ENCODE data around the gene RB1.
"Not testable (repeated sequence)": the region's sequence is repeated elsewhere in the genome, so short reads cannot be mapped to it uniquely, and the experiment has no call there.

RB1 gene

DNA sequence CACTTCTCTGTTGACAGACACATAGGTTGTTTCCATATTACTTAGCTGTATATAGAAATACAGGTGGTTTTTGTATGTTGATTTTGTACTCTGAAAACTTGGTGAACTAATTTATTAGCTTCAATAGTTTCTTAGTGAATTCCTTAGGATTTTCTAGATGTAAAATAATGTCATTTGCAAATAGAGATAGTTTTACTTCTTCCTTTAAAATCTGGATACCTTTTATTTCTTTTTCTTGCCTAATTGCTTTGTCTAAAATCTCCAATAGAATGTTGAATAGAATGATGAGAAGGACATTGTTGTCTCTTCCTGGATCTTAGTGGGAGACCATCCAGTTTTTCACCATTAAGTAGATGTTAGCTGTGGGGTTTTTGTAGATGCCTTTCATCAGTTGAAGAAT is 18.7 kb downstream of the RB1 start:
- no peak for TF ChIP-seq CTCF (IDR thresholded peaks at IDR 0.05)
- H3K4me1 ChIP-seq: no peaks in the 10 kb centered on the region
- no peaks in the 10 kb centered on the region for H3K27me3 ChIP-seq (ENCODE audit: control insufficient read depth, insufficient read depth, low read length)
- no peaks in the 10 kb centered on the region for H3K36me3 ChIP-seq (ENCODE audit: control insufficient read depth, insufficient read depth, low read length)
- H3K9me3 ChIP-seq (ENCODE audit: control insufficient read depth, low read length): no peaks in the 10 kb centered on the region
- H3K4me2 ChIP-seq (ENCODE audit: low read length): no peak overlapping the region
- peaks cover 8% of the 10 kb centered on the region for H3K79me2 ChIP-seq
- no peak overlapping the region for H3K27ac ChIP-seq
- no peak overlapping the region for H2AFZ ChIP-seq
- H3K4me3 ChIP-seq (ENCODE audit: low read depth, low read length): no peak overlapping the region
- no peak overlapping the region for H3K9ac ChIP-seq

- no peaks in the 10 kb centered on the region for H3K9me3 ChIP-seq (ENCODE audit: control insufficient read depth, low read length)
- H3K27me3 ChIP-seq (ENCODE audit: control insufficient read depth, insufficient read depth, low read length): no peaks in the 10 kb centered on the region
- H3K4me1 ChIP-seq: no peaks in the 10 kb centered on the region
- no peak overlapping the region for H3K4me2 ChIP-seq (ENCODE audit: low read length)
- no peak for TF ChIP-seq CTCF (IDR thresholded peaks at IDR 0.05)
- H3K9ac ChIP-seq: no peak overlapping the region
- H3K36me3 ChIP-seq (ENCODE audit: control insufficient read depth, insufficient read depth, low read length): no peaks in the 10 kb centered on the region
- no peak overlapping the region for H3K4me3 ChIP-seq (ENCODE audit: low read depth, low read length)
- no peak overlapping the region for H2AFZ ChIP-seq
- peaks cover 2% of the 10 kb centered on the region for H3K79me2 ChIP-seq
- H3K27ac ChIP-seq: no peak overlapping the region
Measured at GRCh38 chr13:48333976-48334375, 30.4 kb downstream of the RB1 start.

GRCh38 chr13:48334534-48335127 is 31.1 kb downstream of the RB1 start:
- Histone ChIP-seq H3K79me2 (peaks cover 2% of the 10 kb centered on the region), H3K9me3 (ENCODE audit: control insufficient read depth, low read length) (no peaks in the 10 kb centered on the region), H3K9ac (no peak overlapping the region), H3K4me2 (ENCODE audit: low read length) (no peak overlapping the region), H3K4me1 (no peaks in the 10 kb centered on the region), H3K4me3 (ENCODE audit: low read depth, low read length) (no peak overlapping the region), H3K27ac (no peak overlapping the region), H2AFZ (no peak overlapping the region), H3K27me3 (ENCODE audit: control insufficient read depth, insufficient read depth, low read length) (no peaks in the 10 kb centered on the region), H3K36me3 (ENCODE audit: control insufficient read depth, insufficient read depth, low read length) (no peaks in the 10 kb centered on the region)
- peak; percentile 39 for TF ChIP-seq CTCF (IDR thresholded peaks at IDR 0.05)

DNA sequence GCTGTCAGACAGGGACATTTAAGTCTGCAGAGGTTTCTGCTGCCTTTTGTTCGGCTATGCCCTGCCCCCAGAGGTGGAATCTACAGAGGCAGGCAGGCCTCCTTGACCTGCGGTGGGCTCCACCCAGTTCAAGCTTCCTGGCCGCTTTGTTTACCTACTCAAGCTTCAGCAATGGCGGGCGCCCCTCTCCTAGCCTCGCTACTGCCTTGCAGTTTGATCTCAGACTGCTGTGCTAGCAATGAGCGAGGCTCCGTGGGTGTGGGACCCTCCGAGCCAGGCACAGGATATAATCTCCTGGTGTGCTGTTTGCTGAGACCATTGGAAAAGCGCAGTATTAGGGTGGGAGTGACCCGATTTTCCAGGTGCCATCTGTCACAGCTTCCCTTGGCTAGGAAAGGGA is 35.6 kb downstream of the RB1 start:
- not testable (repeated sequence) for H3K4me3 ChIP-seq (ENCODE audit: low read depth, low read length); H3K27me3 ChIP-seq (ENCODE audit: control insufficient read depth, insufficient read depth, low read length); H3K36me3 ChIP-seq (ENCODE audit: control insufficient read depth, insufficient read depth, low read length); H3K4me2 ChIP-seq (ENCODE audit: low read length); H3K27ac ChIP-seq; H3K9ac ChIP-seq; H3K79me2 ChIP-seq; H3K4me1 ChIP-seq; H3K9me3 ChIP-seq (ENCODE audit: control insufficient read depth, low read length); H2AFZ ChIP-seq

GRCh38 chr13:48344264-48344663 is 40.7 kb downstream of the RB1 start:
- no peaks in the 10 kb centered on the region for H3K36me3 ChIP-seq (ENCODE audit: control insufficient read depth, insufficient read depth, low read length)
- no peak overlapping the region for H3K27ac ChIP-seq
- H3K4me3 ChIP-seq (ENCODE audit: low read depth, low read length): no peak overlapping the region
- H3K9me3 ChIP-seq (ENCODE audit: control insufficient read depth, low read length): no peaks in the 10 kb centered on the region
- no peaks in the 10 kb centered on the region for H3K27me3 ChIP-seq (ENCODE audit: control insufficient read depth, insufficient read depth, low read length)
- no peak overlapping the region for H2AFZ ChIP-seq
- no peaks in the 10 kb centered on the region for H3K79me2 ChIP-seq
- no peak for TF ChIP-seq CTCF (IDR thresholded peaks at IDR 0.05)
- H3K4me2 ChIP-seq (ENCODE audit: low read length): no peak overlapping the region
- no peak overlapping the region for H3K9ac ChIP-seq
- no peaks in the 10 kb centered on the region for H3K4me1 ChIP-seq

All from parathyroid adenoma (tissue), 2 donors.